ENCODE measurements around the gene PI4KB.
A peak's percentile ranks its signal among the peaks of the same experiment; 100 is the strongest.
"Not testable (repeated sequence)": the region's sequence is repeated elsewhere in the genome, so short reads cannot be mapped to it uniquely, and the experiment has no call there.

PI4KB gene

GRCh38 chr1:151327223-151327902, at the start of gene PI4KB:
Gene PI4KB, minus strand, starts transcription at chr1:151327416. Its CDS starts 10,935 bp downstream, at chr1:151316481.
- DNase-seq (ENCODE audit: low read depth in 3 of 3): peak; percentile 66 to 86 (median 86)

- no peak for DNase-seq (ENCODE audit: low read depth in 3 of 3)
Measured at GRCh38 chr1:151373196-151373595, 46.0 kb upstream of the PI4KB start.

- DNase-seq (ENCODE audit: low read depth in 3 of 3): no peak
Measured at GRCh38 chr1:151372058-151372934, 45.1 kb upstream of the PI4KB start, which contains the start of gene SELENBP1. Gene SELENBP1, minus strand, starts transcription at chr1:151372705. Its CDS starts 64 bp downstream, at chr1:151372641.

DNA sequence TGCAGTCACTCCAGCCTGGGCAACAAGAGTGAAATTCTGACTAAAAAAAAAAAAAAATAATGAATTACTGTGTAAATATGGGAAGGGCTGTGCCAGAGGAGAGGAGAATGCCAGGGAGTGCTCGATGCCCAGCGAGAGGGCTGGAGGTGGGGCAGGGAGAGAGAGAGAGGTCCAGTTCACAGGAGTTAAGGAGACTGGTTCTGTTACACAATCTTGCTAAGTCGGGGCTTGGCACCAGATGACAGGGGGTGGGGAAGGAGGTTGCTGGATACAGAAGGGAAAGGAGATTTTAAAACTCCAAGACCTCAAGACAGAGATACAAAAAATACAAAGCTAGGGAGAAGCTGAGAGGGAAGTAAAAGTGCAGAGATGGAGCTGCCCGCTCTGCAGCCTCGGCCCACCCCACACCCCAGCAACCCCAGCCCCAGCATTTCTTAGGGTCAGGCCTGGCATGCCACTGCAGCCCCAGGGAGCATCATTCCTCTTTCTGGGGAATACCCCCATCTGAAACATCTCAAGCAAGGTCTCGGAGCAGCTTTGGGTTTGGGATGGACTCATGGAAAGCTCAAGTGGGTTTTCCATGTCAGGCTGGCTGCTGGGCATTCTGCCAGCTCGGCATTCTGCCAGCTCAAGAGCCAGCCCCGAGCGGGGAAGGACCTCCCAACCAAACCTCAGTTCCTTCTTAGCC, 44.3 kb upstream of the PI4KB start:
- DNase-seq (ENCODE audit: low read depth in 3 of 3): no peak

DNA sequence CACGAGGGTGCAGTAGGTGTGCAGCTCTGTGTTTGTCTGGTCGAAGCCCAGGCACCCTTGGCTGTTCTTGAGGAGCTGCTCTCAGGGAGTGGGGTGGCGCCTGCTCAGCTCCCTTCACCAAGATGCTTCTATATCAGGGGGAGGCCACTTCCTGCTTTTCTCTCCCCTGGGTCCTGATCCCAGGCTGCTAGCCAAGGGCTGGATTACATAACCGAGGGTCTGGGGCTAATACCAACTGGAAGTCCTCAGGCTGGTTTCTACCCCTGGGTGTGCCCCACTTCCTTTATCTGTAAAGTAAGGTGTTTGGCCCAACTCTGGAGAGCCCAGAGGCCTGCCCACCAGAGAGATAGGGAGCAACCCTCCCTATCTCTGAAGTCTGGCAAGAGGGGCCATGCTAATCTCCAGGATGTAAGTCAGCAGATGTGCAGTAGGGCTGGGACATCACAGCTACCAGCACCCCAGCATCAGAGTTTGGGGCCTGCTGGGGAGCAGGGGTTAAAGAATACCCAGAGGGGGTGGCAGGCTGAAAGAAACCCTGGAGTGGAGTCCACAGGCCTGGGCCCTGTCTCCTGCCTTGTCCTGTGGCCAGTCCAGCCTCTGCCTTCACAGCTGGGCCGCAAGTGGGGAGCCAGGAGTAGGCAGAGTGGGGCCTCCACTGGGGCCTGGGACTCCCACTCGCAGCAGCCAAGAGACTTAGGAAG, 43.1 kb upstream of the PI4KB start:
- DNase-seq (ENCODE audit: low read depth in 3 of 3): no peak

GRCh38 chr1:151369621-151370048, 42.4 kb upstream of the PI4KB start:
- DNase-seq (ENCODE audit: low read depth in 3 of 3): no peak

GRCh38 chr1:151369302-151369610, 42.0 kb upstream of the PI4KB start:
- no peak for DNase-seq (ENCODE audit: low read depth in 3 of 3)

- DNase-seq (ENCODE audit: low read depth in 3 of 3): no peak
Measured at GRCh38 chr1:151368393-151369301, 41.4 kb upstream of the PI4KB start.

DNA sequence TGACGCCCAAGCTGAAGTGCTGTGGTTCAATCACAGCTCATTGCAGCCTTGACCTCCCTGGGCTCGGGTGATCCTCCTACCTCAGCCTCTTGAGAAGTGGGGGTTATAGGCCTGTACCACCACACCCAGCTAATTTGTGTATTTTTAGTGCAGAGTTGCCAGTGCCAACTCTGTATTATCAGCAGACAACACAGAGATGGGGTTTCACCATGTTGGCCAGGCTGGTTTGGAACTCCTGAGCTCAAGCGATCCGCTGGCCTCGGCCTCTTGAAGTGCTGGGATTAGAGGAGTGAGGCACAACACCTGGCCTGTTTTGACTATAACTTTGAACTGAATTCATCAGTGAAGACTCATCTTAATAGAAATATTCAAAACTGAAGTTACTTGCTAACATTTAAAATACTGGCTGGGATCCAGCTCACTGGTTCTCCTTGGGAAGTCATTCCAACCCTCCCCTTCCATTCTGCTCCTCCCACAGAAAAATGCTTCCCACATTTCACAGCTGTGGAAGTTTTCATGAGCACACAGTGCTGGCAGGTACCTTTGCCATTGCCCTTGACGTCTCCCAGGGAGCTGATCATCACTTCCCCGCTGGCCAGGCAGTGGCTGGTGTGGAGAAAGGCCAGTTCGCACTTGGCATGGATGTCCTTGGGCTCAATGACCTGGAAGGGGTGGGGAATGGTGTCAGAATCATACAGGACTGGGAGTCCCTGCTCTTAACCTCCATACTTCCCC, 40.6 kb upstream of the PI4KB start:
- no peak for DNase-seq (ENCODE audit: low read depth in 3 of 3)

DNA sequence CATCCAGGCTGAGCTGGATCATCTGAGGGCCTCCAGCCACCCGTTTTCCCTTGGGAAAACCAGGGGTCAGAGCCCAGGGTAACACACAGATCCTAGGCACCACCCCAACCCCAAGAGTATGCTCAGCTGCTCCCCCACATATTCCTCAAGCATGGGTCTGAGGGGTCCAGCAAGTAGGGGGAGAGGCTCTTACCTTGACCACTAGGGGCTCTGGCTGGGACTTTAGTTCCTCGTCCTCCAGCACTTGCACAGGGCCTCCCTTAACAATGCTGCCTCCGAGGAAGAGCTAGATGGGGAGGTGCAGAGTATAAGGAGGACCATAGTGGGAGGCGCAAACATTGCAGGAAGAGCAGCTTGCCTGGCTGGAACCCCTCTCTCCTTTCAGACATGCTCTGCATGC, 37.8 kb upstream of the PI4KB start:
- no peak for DNase-seq (ENCODE audit: low read depth in 3 of 3)

DNA sequence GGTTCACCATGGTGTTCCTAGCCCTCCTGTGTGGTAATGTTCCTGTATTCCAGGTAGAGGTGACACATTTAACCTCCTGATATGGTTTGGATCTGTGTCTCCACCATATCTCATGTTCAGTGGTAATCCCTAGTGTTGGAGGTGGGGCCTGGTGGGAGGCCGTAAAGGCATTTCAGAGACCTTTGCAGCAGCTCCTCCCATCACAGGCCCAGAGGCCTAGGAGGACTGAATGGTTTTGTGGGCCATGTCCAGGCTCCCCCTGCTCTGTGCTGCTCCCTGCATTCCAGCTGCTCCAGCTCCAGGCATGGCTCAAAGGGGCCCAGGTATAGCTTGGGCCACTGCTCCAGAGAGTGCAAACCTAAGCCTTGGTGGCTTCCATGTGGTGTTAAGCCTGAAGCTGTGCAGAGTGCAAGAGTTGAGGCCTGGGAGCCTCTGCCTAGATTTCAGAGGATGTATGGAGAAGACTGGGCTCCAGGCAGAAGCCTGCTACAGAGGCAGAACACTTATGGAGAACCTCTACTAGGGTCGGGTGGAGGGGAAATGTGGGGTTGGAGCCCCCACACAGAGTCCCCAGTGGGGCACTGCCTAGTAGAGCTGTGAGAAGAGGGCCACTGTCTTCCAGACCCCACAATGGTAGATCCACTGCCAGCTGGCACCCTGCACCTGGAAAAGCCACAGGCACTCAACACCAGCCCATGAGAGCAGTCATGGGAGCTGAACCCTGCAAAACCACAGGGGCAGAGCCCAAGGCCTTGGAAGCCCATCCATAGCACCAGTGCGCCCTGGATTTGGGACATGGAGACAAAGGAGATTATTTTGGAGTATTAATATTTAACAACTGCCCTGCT, 35.3 kb upstream of the PI4KB start:
- DNase-seq (ENCODE audit: low read depth in 3 of 3): no peak

- DNase-seq (ENCODE audit: low read depth in 3 of 3): no peak
Measured at GRCh38 chr1:151361883-151362282, 34.7 kb upstream of the PI4KB start.

DNA sequence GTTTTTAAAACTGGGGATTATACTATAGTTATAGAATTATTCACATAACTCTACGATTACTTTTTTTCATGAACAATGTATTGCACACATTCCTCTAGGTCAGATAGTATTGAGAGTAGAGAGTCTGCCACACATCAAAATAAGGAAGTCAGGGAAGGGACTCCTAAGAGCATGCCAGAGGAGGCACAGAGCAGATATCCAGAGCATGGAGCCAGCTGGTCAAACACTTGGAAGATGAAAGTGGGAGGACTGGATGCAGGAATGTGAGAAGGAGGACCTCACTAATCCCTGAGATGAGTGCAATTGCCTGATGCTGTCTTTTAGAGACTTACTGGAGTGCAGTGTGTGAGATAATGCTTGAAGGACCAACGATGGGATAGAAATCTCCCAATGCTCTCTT, 29.5 kb upstream of the PI4KB start:
- DNase-seq (ENCODE audit: low read depth in 3 of 3): no peak

DNA sequence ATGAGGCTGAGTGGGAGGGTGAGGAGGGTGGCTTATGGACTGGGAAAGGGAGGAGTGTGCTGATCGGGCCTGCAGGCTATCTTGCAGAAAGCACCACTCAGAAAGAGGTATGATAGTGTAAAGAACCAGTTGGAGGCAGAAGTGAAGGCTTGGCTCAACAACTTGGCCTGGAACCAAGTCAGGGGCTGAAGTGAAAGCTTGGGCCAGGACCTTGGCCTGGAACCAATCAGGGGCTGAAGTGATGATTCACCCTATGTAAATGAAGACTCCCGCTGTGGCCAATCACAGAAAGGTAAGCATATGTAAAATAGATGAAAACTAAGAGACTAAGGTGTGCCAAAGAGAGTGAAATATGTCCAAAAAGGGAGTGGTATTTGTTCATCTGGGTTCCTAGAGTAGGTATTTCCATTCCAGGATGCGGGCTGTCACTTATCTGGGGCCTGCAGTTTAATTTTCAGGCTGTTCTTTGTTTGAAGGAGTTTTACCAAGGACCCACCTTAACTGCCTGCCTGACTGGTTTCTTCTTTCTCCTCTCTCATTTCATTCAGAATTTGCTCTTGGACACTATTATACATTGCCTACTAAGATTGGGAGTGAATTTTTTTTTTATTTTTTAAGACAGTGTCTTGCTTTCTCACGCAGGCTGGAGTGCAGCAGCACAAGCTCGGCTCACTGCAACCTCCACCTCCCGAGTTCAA, 25.0 kb upstream of the PI4KB start:
- DNase-seq (ENCODE audit: low read depth in 3 of 3): no peak

DNA sequence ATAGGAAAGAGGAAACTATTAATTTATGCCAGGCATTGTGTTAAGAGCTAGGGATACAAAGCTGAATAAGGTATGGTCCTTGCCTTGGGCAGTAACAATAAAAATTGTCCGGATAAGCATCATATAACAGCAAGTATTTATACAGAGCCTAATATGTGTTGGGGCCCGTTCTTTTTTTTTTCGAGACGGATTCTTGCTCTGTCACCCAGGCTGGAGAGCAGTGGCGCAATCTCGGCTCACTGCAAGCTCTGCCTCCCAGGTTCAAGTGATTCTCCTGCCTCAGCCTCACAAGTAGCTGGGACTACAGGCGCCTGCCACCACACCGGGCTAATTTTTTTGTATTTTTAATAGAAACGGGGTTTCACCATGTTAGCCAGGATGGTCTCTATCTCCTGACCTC, 23.1 kb upstream of the PI4KB start:
- DNase-seq (ENCODE audit: low read depth in 3 of 3): not testable (repeated sequence)

DNA sequence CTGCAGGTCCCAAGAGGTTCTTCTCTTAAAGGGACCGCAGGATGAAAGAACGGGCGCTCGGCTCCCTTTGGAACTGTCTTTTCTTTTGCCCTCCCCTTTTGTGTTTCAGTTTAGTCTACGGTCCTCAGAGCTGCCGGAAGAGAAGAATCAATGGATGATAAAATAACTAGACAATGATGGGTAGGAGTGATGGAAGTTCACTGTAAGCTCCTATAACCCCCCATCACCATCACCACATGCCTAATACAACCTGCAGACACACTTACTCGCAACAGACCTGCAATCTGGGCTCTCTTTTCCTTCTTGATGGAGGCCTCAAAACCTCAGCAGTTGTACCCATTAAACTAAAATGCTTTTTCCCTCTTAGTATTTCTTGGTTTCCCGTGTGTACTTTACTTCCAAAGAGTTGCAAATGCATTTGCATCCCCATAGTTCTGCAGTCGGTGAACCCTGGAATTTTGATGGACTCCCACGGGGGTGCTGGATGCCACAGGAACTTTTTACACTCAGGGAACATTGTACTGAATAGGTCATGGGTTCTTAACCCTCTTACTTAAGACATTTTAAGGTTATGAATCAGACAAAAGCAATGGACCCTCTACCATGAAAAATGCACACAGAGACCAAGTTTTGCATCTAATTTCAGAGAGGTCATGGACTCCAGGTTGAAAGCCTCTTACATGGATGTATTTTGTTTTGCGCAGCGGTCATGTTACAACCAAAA, 20.5 kb upstream of the PI4KB start:
- no peak for DNase-seq (ENCODE audit: low read depth in 3 of 3)

DNA sequence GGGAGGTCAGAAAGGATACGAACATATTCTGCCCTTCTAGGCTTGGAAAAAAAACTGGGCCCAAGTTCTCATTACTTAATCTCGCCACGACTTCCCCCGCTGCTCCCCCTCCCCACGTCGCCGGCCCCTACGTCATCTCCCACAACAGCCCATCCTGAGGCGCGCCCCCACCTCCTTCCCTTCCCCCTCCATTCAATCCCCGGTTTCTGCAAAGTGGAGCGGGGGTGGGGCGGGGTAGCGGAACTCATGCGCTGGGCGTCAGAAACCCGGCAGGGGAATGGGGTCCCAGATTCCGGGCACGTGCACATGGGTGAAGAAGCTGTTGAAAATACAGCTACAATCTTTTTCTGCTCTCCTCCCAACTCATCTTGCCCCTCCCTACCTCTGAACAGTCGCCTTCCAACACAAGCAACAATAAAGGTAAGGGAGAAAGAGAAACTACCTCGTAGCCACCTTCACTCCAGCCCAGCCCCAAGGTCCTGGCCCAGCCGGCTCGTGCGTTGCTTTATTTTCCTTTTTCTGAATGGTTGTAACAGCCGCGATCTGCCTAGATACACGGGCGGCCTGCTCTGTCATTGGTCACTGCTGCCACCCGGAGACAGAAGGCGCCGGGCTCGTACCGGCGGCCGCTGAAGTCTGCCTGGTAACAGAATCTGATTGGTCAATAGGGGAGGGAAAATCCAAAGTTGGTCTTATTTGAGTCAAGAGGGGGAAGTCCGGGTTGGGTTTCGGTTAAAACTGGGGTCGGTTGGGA, 19.7 kb upstream of the PI4KB start, which contains the start of gene RFX5:
Gene RFX5 (minus strand): TSS at position 484 of the 754 bp plus-strand sequence. CDS start 932 bp downstream, outside the sequence.
- peak; percentile 84 to 92 (median 91) for DNase-seq (ENCODE audit: low read depth in 3 of 3)
